ENCODE results near the gene GATAD1. TPM values are rescaled to one million over a fixed set of nuclear protein-coding genes. Genes with fewer than 3 reads are reported as not detected.
"Not testable (repeated sequence)": the region's sequence is repeated elsewhere in the genome, so short reads cannot be mapped to it uniquely, and the experiment has no call there.

Gene GATAD1
- polyA plus RNA-seq, 1 experiment: 31.7 TPM

- Histone ChIP-seq H3K27me3 (ENCODE audit: control insufficient read depth, insufficient read depth, low read length) (no peaks in the 10 kb centered on the region), H3K27ac (ENCODE audit: low read depth, low read length) (no peak overlapping the region), H3K9me3 (ENCODE audit: control insufficient read depth, insufficient read depth, low read length) (no peaks in the 10 kb centered on the region), H3K4me3 (ENCODE audit: low read depth, low read length) (no peak overlapping the region)
- ChIA-PET POLR2A (no interaction called here), CTCF (no interaction called here)
- no peak for DNase-seq (ENCODE audit: low read depth, low spot score)
- no peak for TF ChIP-seq CTCF (IDR thresholded peaks at IDR 0.05; ENCODE audit: low read depth, low read length)
Measured at GRCh38 chr7:92403760-92404074, 43.6 kb upstream of the GATAD1 start.

- no peak for TF ChIP-seq CTCF (IDR thresholded peaks at IDR 0.05; ENCODE audit: low read depth, low read length)
- H3K4me3 ChIP-seq (ENCODE audit: low read depth, low read length): no peak overlapping the region
- H3K27me3 ChIP-seq (ENCODE audit: control insufficient read depth, insufficient read depth, low read length): no peaks in the 10 kb centered on the region
- ChIA-PET POLR2A (no interaction called here), CTCF (interaction anchor here (0.9 kb wide), 1 partner anchor 20 kb away, joined by 8 read pairs; no protein-coding TSS in a partner anchor)
- H3K27ac ChIP-seq (ENCODE audit: low read depth, low read length): no peak overlapping the region
- DNase-seq (ENCODE audit: low read depth, low spot score): no peak
- H3K9me3 ChIP-seq (ENCODE audit: control insufficient read depth, insufficient read depth, low read length): no peaks in the 10 kb centered on the region
Measured at GRCh38 chr7:92404170-92404614, 43.1 kb upstream of the GATAD1 start.

- no peak for TF ChIP-seq CTCF (IDR thresholded peaks at IDR 0.05; ENCODE audit: low read depth, low read length)
- Histone ChIP-seq H3K27me3 (ENCODE audit: control insufficient read depth, insufficient read depth, low read length) (peaks cover 7% of the 10 kb centered on the region), H3K9me3 (ENCODE audit: control insufficient read depth, insufficient read depth, low read length) (no peaks in the 10 kb centered on the region), H3K4me3 (ENCODE audit: low read depth, low read length) (no peak overlapping the region), H3K27ac (ENCODE audit: low read depth, low read length) (no peak overlapping the region)
- DNase-seq (ENCODE audit: low read depth, low spot score): no peak
- POLR2A ChIA-PET: no interaction called here
- CTCF ChIA-PET: no interaction called here
Measured at GRCh38 chr7:92409357-92409756, 37.9 kb upstream of the GATAD1 start.

- H3K4me3 ChIP-seq (ENCODE audit: low read depth, low read length); H3K27ac ChIP-seq (ENCODE audit: low read depth, low read length); POLR2A ChIA-PET; DNase-seq (ENCODE audit: low read depth, low spot score); H3K27me3 ChIP-seq (ENCODE audit: control insufficient read depth, insufficient read depth, low read length); H3K9me3 ChIP-seq (ENCODE audit: control insufficient read depth, insufficient read depth, low read length): not testable (repeated sequence)
- CTCF ChIA-PET: interaction anchor here (4.8 kb wide), 1 partner anchor 15 kb away, joined by 49 read pairs; no protein-coding TSS in a partner anchor
Measured at GRCh38 chr7:92410162-92410561, 37.1 kb upstream of the GATAD1 start.

- no peak for TF ChIP-seq CTCF (IDR thresholded peaks at IDR 0.05; ENCODE audit: low read depth, low read length)
- CTCF ChIA-PET: interaction anchor here (0.7 to 4.8 kb wide), 5 partner anchors 9 to 532 kb away, joined by 3 to 49 read pairs (median 4); no protein-coding TSS in a partner anchor
- POLR2A ChIA-PET: no interaction called here
- Histone ChIP-seq H3K9me3 (ENCODE audit: control insufficient read depth, insufficient read depth, low read length) (no peaks in the 10 kb centered on the region), H3K27ac (ENCODE audit: low read depth, low read length) (no peak overlapping the region), H3K4me3 (ENCODE audit: low read depth, low read length) (no peak overlapping the region), H3K27me3 (ENCODE audit: control insufficient read depth, insufficient read depth, low read length) (peaks cover 10% of the 10 kb centered on the region)
- DNase-seq (ENCODE audit: low read depth, low spot score): no peak
Measured at GRCh38 chr7:92412745-92413144, 34.5 kb upstream of the GATAD1 start.

- Histone ChIP-seq H3K4me3 (ENCODE audit: low read depth, low read length) (no peak overlapping the region), H3K27me3 (ENCODE audit: control insufficient read depth, insufficient read depth, low read length) (peaks cover 10% of the 10 kb centered on the region), H3K27ac (ENCODE audit: low read depth, low read length) (no peak overlapping the region), H3K9me3 (ENCODE audit: control insufficient read depth, insufficient read depth, low read length) (no peaks in the 10 kb centered on the region)
- DNase-seq (ENCODE audit: low read depth, low spot score): no peak
- POLR2A ChIA-PET: no interaction called here
- no peak for TF ChIP-seq CTCF (IDR thresholded peaks at IDR 0.05; ENCODE audit: low read depth, low read length)
- CTCF ChIA-PET: interaction anchor here (1.6 to 4.8 kb wide), 2 partner anchors 11 to 33 kb away, joined by 4 to 49 read pairs; partner anchors contain the start of gene GATAD1
Measured at GRCh38 chr7:92413550-92413949, 33.7 kb upstream of the GATAD1 start.
